Pulmonary artery endothelial cell (primary cell): ENCODE data around the gene VWF. TPM values are rescaled to one million over a fixed set of nuclear protein-coding genes. Genes with fewer than 3 reads are reported as not detected.
A peak's percentile ranks its signal among the peaks of the same experiment; 100 is the strongest.
"Not testable (repeated sequence)": the region's sequence is repeated elsewhere in the genome, so short reads cannot be mapped to it uniquely, and the experiment has no call there.

Experiments
- DNase-seq: peaks from one replicate; pipeline ENCODE4 v3.0.0-alpha.2; 2011; ENCODE audit warnings: low read depth, low spot score
- total RNA-seq: library from RNA; depleted of rRNA; stranded (reverse); fragments of >200 nt; gene quantifications from 2 replicates; pipeline ENCODE4 v1.2.3, GENCODE V29; 2014

VWF gene
- total RNA-seq, 1 donor from 2014 or later: 577 TPM

DNA sequence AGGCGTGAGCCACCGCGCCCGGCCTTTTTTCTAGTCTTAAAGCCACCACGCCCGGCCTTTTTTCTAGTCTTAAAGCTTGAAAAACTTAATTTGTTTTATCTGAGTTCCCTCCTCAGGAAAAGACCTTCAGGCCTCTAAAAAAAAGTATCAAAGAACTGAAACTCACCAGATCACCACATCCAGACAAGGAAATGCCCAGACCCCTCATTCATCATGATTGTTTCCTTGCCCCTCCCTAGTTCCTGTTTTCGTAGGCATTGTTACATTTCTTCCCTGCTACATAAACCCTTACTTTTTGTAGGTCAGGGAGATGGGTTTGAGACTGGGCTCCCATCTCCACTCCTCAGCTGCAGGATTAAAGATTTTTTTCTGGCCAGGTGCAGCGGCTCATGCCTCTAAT is 21.1 kb upstream of the VWF start:
- no peak for DNase-seq

GRCh38 chr12:6143303-6143675 is 18.8 kb upstream of the VWF start:
- DNase-seq: no peak

DNA sequence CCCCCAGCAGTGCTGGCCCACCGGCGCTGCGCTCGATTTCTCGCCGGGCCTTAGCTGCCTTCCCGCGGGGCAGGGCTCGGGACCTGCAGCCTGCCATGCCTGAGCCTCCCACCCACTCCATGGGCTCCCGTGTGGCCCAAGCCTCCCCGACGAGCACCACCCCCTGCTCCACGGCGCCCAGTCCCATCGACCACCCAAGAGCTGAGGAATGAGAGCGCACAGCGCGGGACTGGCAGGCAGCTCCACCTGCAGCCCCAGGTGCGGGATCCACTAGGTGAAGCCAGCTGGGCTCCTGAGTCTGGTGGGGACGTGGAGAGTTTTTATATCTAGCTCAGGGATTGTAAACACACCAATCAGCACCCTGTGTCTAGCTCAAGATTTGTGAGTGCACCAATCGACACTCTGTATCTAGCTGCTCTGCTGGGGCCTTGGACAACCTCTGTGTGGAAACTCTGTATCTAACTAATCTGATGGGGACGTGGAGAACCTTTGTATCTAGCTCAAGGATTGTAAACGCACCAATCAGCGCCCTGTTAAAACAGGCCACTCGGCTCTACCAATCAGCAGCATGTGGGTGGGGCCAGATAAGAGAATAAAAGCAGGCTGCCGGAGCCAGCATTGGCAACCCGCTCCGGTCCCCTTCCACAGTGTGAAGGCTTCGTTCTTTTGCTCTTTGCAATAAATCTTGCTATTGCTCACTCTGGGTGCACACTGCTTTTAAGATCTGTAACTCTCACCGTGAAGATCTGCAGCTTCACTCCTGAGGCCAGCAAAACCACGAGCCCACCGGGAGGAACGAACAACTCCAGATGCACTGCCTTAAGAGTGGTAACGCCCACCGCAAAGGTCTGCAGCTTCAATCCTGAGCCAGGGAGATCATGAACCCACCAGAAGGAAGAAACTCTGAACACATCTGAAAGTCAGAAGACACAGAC is 18.2 kb upstream of the VWF start:
- not testable (repeated sequence) for DNase-seq

GRCh38 chr12:6141731-6142367 is 17.4 kb upstream of the VWF start:
- DNase-seq: not testable (repeated sequence)

- no peak for DNase-seq
These were observed 16.4 kb upstream of the VWF start for GRCh38 chr12:6140651-6141447.

- no peak for DNase-seq
These were observed 10.6 kb upstream of the VWF start for GRCh38 chr12:6135071-6135470.

- no peak for DNase-seq
These were observed 9.2 kb upstream of the VWF start for GRCh38 chr12:6133642-6134041.

DNA sequence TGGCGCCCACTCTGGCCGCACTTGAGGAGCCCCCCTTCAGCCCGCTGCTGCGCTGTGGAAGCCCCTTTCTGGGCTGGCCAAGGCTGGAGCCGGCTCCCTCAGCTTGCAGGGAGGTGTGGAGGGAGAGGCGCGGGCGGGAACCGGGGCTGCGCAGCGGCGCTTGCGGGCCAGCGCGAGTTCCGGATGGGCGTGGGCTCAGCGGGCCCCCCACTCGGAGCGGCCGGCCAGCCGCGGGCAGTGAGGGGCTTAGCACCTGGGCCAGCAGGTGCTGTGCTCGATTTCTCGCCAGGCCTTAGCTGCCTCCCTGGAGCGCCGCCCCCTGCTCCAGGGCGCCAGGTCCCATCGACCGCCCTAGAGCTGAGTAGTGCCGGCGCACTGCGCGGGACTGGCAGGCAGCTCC is 8.0 kb upstream of the VWF start:
- no peak for DNase-seq

DNA sequence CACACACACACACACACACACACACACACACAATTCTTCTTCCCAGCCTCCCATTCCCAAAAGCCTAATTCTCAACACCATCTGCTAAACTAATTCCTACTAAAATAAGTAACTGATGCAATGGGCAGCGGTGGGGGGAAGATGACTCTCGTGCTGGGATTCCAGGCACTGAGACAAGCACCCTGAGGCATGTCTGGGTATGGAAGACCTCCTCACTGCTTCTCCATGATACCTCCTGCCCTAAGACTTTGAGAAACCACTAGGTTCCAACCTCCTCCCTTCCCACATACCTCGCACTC is 789 bp upstream of the VWF start:
- no peak for DNase-seq

DNA sequence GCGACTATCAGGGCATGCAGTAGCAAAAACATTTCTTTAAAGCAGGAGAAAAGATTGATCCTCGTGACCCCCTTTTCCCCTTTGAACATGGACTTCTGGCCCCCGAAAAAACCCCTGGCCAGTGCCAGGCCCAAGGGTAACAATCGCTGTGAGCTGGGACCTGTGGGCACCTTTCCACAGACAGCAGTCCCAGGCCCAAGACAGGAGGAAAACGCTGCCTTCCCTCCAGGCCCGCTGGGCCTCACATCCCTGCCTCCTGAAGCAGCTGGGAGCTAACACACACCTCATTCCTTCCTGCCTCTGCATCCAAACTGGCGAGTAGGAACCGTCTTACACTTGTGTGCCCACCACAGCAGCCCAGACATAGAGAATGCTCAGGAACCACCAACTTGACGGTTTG is 1.2 kb downstream of the VWF start:
- no peak for DNase-seq

- DNase-seq: no peak
These were observed 2.3 kb downstream of the VWF start for GRCh38 chr12:6122201-6122600.

DNA sequence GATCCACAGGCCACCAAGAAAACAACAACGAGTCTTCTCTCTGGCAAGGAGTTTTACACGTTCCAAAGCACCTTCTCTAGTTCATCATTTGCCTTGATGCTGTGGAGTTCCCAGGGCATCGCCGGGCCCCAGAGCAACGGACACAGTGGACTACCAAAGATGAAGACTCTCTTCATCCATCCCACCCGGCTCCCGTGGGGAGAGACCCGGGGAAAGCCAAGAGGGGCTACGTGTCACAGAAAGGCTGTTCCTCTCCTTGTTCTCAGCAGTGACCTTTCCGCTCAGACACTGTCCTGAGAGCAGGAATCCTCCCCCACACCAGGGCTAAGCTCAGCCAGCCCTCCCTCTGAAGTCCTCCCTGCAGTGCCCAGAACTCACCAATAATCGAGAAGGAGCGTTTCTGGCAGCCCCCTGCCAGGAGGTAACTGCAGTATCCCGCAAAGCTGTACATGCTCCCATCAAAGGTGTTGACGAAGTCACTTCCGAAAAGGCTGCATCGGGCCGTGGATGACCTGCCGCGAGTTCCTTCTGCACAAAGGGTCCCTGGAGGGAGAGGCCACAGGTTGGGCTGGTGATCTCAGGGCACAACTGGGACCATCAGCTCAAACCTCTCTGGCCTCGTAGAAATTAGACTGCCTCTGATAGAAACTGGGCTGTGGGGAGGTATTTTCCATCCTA is 3.5 kb downstream of the VWF start:
- DNase-seq: no peak

- no peak for DNase-seq
These were observed 5.4 kb downstream of the VWF start for GRCh38 chr12:6118891-6119568.

DNA sequence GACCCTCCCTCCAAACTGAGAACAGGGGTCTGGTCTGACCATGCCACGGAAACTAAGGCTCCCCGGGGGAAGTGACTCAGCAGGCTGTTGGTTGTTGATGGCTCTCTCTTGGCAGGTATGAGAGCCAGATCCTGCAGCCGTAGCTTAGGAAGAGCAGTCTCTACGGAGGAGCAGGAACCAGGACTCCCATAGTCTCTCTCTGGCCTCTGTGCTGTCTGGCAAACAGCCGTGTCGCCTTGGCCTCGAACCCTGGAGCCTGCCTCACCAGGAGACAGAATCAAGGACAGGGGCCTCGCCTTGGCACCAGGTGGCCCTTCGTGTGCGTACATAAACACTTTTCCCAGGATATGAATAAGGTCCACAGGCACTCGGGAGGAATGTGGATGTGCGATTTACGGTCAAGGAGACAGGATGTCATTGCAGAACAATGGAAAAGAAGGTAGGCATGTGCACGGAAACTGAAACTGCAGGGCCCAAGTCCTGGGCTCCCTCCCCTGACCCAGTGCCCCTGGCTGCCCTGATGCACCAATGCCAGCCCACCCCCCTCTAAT is 7.9 kb downstream of the VWF start:
- DNase-seq: peak; percentile 95

DNA sequence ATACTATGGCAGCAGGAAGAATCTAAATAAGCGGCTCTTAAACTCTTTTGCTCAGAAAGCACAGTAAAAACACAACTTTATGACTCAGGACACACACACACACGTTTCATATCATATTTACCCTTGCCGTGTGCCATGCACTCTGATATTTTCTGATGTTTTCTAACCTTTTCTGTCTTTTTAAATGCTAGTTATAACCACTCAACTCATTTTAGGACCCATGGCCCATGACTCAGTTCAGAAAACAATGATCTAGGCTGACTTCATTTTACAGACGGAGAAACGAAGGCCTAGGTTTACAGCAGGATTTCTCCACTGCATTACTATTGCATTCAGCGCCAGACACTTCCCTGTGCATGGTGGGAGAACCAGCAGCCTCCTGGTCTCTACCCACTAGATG is 9.1 kb downstream of the VWF start:
- no peak for DNase-seq

DNA sequence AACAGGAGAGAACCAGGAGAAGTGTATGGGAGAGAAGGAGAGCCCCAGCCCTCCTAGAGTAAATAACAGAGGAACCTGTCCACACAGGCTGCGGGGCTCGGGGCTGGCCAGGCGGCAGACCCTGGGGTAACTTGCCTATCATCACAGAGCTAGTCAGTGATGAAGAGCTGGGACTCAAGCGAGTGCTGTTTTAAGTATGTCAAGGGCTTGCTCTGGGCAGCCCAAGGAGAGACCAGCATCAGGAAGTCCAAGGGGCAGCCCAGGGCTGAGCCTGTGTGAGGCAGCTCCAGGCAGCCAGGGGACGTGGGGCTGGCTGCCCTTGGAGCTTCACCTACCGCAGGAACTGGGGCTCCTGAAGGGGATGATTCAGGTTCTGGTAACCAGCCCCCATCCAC is 10.0 kb downstream of the VWF start:
- DNase-seq: no peak

GRCh38 chr12:6113691-6114475 is 10.6 kb downstream of the VWF start:
- no peak for DNase-seq

- no peak for DNase-seq
These were observed 12.5 kb downstream of the VWF start for GRCh38 chr12:6112004-6112403.

GRCh38 chr12:6110006-6110405 is 14.5 kb downstream of the VWF start:
- no peak for DNase-seq

- no peak for DNase-seq
These were observed 18.3 kb downstream of the VWF start for GRCh38 chr12:6106218-6106617.
